ENCODE measurements around the gene GALNS.
"Not testable (repeated sequence)": the region's sequence is repeated elsewhere in the genome, so short reads cannot be mapped to it uniquely, and the experiment has no call there.

The GALNS gene

DNA sequence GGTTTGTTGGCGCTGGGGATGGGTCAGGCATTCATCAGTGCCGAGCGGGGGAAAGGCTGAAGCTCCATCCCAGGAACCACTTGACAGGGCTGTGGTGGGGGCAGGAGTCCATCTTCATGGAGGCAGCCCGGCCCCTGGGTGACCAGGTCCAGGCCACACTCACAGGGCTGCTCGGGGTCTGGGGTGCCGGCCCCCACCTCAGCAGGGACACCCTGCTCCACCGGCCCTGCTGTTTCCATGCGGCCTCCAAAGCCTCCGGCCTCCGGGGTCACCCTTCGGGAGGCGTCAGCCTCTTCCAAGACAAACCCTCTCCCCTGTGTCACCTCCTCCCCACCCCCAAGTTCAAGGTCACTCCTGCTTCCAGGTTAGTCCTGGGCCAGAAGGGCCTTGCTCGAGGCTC, 22.1 kb downstream of the GALNS start:
- no peak for DNase-seq

- no peak for DNase-seq
Observed at GRCh38 chr16:88833086-88833485, 23.7 kb downstream of the GALNS start.

- DNase-seq: no peak
Observed at GRCh38 chr16:88831838-88832237, 24.9 kb downstream of the GALNS start.

- DNase-seq: no peak
Observed at GRCh38 chr16:88830783-88831182, 26.0 kb downstream of the GALNS start.

DNA sequence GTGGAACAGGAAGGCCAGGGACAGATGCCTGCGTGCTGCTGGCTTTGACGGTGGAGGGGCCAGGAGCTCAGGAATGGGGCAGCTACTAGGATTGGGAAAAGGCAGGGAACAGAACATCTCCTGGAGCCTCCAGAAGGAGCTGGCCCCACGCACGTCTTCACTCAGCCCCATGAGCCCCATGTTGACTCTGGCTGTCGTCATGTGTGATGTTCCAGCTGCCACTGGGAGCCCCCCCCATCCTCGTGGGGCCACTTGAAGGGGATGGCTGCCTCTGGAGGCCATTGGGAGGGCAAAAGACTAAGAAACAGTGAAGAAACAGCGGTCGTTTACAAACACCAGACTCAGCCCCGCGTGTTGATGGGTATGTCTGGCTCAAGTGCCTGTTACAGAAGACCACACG, 26.5 kb downstream of the GALNS start:
- DNase-seq: no peak

GRCh38 chr16:88828711-88829110, 28.0 kb downstream of the GALNS start:
- DNase-seq: no peak

DNA sequence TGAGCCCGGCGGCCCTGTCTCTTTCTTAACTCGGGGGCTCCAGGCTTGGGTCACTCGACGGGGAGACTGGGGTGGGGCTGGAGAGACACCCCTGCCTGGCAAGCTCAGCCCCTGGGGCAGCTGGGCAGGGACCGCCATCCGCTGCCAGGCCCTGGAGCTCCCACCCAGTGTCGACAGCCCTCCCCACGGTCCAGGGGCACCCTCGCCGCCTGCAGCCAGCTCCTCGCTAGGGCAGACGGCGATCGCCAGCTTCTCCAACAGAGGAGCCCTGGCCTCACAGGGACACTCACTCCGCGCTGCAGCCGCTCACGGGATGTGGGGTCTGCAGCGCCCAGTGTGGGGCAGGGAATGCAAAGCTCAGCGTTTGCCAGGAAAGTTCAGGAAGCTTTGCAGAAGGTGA, 29.0 kb downstream of the GALNS start:
- no peak for DNase-seq

- no peak for DNase-seq
Observed at GRCh38 chr16:88826070-88826840, 30.5 kb downstream of the GALNS start.

GRCh38 chr16:88825146-88825545, 31.6 kb downstream of the GALNS start:
- DNase-seq: no peak

DNA sequence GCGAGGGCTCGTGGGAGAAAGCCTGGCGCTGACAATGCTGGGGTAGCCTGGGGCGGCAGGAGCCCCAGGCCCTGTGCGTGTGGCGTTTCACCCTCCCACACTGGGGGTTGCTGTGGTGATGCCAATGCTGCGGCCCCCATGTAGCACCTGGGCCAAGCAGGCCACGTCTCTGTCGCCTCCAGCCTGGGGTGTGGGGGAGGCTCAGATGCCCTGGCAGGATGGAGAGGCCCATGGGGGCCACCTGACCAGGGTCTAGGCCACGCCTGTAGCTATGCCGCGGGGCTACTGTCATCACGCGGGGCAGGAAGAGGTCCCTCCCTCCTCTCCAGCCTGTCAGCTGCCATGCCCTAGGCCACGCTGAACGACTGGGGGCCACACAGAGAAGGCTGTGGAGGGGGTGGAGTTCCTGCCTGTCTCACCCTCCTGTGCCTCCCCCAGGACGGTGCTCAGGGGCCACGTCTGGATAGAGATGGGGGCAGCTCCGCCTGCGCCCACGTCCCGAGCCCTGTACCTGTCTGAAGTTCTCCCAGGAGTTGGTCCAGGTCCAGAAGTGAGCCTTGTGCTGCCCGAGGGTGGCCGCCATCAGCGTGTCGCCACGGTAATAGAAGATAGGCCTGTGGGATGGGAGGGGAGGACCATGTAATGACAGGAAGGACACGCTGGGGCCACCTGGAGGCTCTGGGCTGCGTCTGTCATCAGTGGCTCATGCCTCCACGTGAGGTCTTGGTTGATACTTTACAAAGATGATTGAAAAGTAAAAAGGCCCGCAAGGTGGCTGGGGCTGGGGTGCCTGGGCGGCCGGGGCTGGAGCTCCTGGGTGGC, 32.3 kb downstream of the GALNS start:
- no peak for DNase-seq

GRCh38 chr16:88823646-88824045, 33.1 kb downstream of the GALNS start:
- not testable (repeated sequence) for DNase-seq

GRCh38 chr16:88822281-88823040, 34.3 kb downstream of the GALNS start:
- no peak for DNase-seq

- no peak for DNase-seq
Observed at GRCh38 chr16:88821168-88821850, 35.4 kb downstream of the GALNS start.

DNA sequence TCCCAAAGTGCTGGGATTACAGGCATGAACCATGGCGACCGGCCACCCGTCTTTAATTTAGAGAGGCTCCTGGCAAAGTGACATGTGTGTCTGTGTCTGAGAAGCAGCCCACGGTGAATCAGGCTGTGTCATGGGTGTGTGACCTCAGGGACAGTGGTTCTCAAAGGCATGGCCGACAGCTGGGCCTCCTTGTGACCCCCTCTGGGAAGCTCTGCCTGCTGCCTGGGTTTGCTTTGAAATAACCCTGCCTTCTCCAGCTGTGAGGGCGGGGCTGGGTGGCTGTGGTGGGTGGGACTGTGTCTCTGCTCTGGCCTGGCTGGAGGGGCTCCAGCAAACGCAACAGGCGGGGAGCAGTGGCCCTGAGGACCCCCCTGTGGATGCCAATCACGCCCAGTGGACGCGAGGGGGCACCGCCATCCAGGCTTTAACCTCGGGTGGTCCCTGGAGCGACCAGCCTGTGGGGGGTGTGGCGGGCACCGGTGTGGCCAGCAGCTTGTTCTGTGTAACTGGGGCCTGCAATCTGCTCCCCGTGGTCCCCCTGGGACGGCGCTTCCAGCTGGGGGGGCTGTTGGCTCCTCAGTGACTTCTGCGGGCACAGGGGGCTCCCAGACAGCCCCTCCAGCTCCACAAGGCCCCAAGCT, 36.2 kb downstream of the GALNS start:
- no peak for DNase-seq

GRCh38 chr16:88819126-88819525, 37.6 kb downstream of the GALNS start:
- no peak for DNase-seq

GRCh38 chr16:88818575-88818874, 38.2 kb downstream of the GALNS start:
- no peak for DNase-seq

DNA sequence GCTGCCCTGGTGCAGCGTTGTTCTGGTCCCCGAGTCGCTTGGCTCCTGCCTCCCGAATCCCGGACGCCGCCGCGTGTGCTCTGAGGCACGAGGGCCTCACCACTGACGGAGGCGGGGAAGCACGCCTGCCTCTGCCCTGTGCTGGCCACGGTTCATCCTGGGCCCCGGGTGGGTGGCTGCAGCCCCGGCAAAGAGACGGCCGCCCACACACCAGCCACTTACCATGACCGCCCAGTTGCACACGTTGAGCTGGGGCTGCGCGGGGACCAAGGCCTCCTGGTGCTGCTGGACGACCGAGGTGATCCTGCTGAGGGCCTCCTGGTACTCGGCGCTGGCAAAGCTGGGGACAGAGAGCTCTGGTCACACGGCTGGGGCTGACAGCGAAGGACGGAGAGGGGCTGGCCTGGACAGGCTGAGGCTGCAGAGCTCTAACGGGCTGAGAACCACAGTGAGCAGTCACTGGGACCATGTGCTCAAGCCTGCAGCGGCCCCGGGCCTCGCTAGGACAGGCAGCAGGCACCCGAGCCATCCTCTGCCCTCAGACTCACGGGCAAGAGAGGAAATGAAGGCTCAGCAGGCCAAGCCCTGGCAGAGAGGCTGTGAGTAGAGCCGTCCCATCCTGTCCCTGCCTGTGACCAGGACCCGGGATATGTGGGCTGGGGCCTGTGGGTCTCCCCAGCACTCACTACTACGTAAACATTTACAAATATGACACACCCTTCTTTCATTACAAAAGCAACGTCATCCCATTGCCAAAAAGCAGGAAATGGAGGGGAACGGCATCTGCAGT, 38.8 kb downstream of the GALNS start:
- DNase-seq: peak; percentile 42

DNA sequence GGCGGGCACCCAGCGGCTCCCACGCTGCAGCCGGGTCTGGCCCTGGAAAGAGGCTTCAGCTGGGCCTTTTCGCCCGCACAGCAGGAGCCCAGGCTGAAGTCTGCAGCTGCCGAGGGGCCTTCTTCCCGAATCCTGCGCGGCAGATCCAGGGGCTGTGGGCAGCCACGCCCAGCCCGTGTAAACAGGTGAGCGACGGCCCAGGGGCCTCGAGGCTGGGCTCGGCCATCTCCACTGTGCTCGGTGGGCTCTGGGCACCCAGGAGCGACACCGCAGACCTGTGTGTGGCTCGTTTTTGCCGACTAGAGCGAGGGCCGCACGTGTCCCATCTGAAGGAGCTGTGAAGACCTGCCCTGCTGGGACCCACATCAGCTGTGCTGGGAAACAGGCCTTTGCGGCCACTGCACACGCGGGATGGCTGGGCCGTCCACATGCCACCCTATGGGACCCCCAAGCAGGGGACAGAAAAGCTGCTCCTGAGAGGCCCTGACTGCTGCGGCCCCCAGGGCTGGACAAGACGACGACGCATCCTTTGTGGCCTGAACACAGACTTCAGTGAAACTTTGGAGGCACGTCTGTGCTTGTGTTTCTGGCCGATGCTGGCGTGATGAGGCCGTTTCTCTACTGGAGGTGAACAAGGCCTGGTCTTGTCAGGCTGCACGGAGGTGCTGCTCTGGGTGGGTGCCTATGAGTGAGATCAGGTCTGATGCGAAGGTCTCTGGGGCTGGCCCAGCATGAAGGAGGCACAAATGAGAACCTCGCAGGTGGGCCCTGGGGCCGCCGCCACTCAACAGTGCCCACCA, 39.8 kb downstream of the GALNS start:
- DNase-seq: no peak

DNA sequence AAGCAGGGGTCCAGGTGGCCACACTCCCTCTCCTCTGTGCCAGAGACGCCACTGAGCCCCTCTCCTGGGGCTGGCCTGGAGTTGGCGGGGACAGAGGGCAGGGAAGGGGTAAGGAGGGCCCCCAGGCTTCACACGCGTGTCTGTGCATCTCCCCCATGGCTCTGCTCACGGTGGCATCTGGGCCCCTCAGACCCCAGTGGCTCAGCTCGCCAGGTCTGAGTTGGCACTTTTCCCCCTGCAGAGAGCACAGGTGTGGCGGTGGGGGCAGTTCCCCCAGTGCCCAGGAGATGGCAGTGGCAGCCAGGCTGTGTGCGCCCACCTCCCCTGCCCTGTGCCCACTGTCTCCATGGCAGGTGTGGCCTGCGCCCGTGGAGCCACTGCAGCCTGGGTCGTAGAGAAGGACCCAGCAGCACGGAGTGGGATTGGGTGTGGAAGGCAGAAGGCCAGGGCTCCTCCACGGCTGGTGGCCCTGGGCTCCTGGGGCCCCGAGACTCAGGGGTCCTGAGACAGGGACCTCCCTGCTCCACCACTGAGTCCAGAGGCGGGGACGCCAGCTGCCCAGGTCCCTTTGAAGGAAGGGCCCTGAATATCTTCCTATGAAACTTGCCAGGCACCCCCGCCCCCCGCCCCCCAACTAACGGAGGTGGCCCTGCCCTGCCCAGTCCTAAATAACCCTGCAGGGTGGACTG, 40.7 kb downstream of the GALNS start:
- peak; percentile 9 for DNase-seq

GRCh38 chr16:88815227-88815626, 41.5 kb downstream of the GALNS start:
- no peak for DNase-seq
